T-helper 1 cell treated with Interleukin-12 subunit alpha and Interleukin-12 subunit beta and Interleukin-4 antibody, amounts not matched to agents 30 ng/mL and 1 ng/mL, for 36 hours (primary cell): ENCODE results near the gene CERS5. TPM values are rescaled to one million over a fixed set of nuclear protein-coding genes. Genes with fewer than 3 reads are reported as not detected.

Source experiments
- intact Hi-C: fragments of 100-400 bp; cut with micrococcal nuclease; formaldehyde crosslinking; loops from one replicate; pipeline ENCODE4 v1.15.1; 2024
- total RNA-seq: library from RNA; stranded (reverse); gene quantifications from 2 replicates; pipeline ENCODE4 v1.2.3, GENCODE V29; 2022

CERS5 gene, protein sequence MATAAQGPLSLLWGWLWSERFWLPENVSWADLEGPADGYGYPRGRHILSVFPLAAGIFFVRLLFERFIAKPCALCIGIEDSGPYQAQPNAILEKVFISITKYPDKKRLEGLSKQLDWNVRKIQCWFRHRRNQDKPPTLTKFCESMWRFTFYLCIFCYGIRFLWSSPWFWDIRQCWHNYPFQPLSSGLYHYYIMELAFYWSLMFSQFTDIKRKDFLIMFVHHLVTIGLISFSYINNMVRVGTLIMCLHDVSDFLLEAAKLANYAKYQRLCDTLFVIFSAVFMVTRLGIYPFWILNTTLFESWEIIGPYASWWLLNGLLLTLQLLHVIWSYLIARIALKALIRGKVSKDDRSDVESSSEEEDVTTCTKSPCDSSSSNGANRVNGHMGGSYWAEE
- total RNA-seq: 56.3 and 65.7 TPM in 2 replicates

DNA sequence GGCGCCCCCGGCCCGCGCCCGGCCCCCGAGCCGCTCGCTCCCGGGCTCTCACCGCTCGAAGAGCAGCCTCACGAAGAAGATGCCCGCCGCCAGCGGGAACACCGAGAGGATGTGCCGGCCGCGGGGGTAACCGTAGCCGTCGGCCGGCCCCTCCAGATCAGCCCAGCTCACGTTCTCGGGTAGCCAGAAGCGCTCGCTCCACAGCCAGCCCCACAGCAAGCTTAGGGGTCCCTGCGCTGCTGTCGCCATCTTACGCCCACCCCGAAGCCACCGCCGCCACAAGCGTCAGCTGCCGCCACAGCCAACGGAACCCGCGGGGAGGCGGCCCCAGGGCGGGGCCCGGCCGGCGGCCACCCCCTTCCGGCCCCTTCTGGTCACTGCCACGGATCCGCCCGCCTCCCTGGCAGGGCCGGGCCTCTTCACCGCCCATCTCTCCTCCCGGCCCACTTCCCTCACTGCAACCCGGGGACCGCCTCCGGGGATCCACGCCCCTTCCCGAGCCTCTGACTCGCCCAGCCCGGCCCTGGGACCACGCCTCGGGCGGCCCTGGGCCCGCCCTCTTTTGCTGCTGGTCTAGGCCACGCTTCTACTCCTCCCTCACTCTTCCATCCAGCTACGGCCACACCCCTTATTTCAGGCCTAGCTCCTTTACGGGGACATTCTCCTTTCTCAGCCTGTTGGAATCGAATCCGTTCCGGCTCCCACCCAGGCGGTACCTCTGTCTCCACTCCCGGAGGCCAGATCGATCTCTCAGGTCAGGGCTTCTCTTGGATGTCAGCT, at the start of gene CERS5:
CERS5 (minus strand) TSS at position 321 of the 780 bp plus-strand sequence; CDS start at position 249, 72 bp downstream.
- intact Hi-C loops: loop anchor here (1.0 to 5.0 kb wide), 12 partner anchors 8 to 980 kb away; partner anchors contain the start of genes COX14, LARP4, LIMA1 and RACGAP1

DNA sequence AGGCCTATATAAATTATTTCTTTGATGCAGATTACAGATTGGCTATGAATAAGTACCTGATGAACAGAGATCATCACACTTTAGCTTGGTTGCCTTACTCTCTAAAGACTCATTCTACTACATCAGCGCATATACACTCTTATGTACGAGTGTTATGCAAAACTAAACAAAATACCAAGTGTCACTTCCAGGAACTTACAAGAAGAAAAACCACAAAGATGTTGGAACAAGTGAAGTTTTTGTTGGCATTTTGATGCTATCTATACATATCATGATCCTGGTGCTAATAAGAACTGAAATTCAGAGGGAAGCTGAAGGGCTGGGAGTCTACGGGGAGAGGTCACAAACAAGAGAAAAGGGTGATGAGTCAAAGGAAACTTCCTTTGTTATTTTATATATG, 47.9 kb upstream of the CERS5 start:
- intact Hi-C loops: no loop called here

- intact Hi-C loops: loop anchor here (5.0 kb wide), 1 partner anchor 33 kb away; no protein-coding TSS in a partner anchor
These were observed 46.8 kb upstream of the CERS5 start for GRCh38 chr12:50214018-50214417.

DNA sequence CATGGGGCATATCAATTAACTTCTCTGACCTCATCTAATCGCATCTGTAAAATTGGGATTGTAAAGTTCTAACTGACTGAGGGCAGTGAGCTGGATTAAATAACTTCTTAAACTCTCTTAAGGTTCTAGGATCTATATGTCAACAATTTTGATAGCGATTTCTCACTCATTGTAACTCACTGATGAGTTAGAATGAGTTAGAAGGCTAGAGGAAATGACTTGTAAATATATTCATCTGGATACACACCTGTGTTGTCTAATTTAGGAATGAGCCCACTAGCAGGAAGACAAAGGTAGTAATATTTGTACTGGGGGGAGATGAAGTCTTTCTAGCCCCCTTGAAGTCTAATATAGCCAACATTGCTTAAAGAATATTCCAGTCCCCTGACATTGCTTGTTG, 46.3 kb upstream of the CERS5 start:
- intact Hi-C loops: loop anchor here (5.0 kb wide), 1 partner anchor 34 kb away; no protein-coding TSS in a partner anchor

- intact Hi-C loops: loop anchor here (1.0 to 5.0 kb wide), 2 partner anchors 10 to 35 kb away; no protein-coding TSS in a partner anchor
These were observed 44.9 kb upstream of the CERS5 start for GRCh38 chr12:50212071-50212467.

DNA sequence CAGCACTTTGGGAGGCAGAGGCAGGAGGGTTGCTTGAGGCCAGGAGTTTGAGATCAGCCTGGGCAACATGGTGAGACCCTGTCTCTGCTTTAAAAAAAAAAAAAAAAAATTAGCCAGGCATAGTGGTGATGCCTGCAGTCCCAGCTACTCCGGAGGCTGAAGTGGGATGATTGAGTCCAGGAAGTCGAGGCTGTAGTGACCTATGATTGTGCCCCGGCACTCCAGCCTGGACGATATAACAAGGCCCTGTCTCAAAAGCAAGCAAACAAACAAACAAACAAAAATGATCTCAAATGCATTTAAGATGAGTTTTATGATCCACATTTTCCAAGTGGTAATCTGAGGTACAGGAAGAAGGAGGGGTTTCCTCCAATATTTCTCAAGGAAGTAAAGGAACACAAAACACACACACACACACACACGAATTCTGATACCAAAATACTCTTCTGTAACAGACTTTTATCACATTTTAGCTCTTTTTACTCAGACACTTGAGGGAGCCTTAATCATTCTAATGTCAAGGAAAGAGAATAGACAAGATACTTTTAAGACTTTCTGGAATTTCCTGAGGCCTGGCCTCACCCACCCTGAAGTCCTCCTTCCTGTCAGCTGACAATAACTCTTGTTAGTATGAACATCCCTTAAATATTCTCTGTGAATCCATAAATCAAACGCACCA, 44.4 kb upstream of the CERS5 start:
- intact Hi-C loops: loop anchor here (1.0 to 5.0 kb wide), 2 partner anchors 11 to 36 kb away; no protein-coding TSS in a partner anchor

DNA sequence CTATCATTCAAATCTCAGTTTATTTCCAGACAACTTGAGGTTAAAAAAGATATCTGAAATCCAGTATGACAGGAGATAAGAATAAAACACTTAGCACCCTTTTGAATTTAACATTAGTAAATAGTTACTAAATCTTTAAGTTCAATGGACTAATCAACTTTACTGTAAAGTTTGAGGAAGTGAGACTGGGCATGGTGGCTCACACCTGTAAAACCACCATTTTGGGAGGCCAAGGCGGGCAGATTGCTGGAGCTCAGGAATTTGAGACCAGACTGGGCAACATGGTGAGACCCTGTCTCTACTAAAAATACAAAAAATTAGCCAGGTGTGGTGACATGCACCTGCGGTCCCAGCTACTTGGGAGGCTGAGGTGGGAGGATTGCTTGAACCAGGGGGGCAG, 40.3 kb upstream of the CERS5 start:
- intact Hi-C loops: no loop called here

GRCh38 chr12:50205648-50206047, 38.5 kb upstream of the CERS5 start:
- intact Hi-C loops: no loop called here

DNA sequence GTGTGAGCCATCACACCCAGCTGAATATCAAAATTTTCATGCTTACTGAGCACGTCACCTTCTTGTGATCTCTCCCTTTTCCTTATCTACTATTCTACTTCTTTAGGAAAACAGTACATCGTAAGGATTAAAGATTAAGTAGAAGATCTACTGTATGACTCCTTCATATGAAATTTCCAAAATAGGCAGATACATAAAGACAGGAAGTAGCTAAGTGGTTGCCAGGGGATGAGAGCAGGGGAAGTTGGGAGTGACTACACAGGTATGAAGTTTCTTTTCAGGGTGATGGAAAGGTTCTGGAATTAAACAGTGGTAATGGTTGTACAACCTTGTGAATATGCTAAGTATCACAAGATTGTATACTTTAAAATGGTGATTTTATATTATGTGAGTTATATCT, 36.5 kb upstream of the CERS5 start:
- intact Hi-C loops: no loop called here

- intact Hi-C loops: no loop called here
These were observed 34.9 kb upstream of the CERS5 start for GRCh38 chr12:50201987-50202521.

DNA sequence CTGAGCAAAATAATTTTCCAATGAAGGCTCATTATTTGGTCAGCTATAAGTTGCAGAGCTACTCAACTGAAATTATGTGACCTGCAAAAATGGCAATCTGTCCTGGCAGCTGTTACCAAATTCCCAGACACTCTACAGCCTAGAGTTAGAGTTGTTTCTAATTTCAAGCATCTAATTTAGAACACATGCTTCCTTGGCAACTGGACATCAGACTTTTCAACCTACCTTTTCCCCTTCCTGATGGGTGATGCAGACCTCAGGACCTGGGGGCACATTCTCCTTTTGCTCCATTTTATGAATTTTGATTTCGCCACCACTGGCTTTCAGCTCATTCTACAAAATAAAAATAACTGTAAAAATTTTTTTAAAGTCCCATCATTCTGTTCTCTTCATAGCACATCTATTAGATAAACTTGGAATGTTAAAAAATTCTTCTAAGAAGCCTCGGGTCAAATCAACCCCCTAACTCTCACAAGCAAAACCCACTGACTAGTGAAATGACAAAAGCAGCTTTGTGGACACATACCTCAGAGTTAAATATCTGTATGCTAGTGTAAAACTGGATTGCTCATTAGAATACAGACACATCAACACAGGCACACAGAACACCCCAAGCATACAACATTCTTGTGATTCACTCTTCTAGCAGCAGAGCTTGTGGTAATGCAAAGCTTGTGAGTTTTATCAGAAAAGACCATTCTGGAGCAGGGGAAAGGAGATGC, 33.5 kb upstream of the CERS5 start:
- intact Hi-C loops: no loop called here

GRCh38 chr12:50198829-50199228, 31.7 kb upstream of the CERS5 start:
- intact Hi-C loops: no loop called here

GRCh38 chr12:50197297-50197727, 30.1 kb upstream of the CERS5 start:
- intact Hi-C loops: no loop called here

GRCh38 chr12:50196537-50196936, 29.4 kb upstream of the CERS5 start:
- intact Hi-C loops: no loop called here

DNA sequence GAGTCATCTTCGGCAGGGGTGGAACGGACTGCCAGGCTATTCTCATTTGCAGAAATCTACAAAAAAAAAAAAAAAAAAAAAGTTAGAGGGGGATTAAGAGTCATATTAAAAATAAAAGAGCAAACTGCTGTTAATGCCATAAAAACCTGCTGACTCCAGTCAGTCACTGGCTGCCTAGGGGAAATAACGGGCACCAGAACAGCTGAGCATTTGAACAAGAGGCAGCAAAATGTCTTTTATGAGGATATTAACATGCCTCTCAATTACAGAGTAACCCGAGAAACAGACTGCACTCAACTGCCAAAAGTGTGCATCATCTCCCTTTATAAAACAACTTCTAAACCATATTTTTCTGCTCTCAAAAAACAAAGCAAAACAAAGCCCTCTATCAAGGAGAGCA, 28.7 kb upstream of the CERS5 start:
- intact Hi-C loops: no loop called here

GRCh38 chr12:50192908-50193307, 25.7 kb upstream of the CERS5 start:
- intact Hi-C loops: no loop called here

DNA sequence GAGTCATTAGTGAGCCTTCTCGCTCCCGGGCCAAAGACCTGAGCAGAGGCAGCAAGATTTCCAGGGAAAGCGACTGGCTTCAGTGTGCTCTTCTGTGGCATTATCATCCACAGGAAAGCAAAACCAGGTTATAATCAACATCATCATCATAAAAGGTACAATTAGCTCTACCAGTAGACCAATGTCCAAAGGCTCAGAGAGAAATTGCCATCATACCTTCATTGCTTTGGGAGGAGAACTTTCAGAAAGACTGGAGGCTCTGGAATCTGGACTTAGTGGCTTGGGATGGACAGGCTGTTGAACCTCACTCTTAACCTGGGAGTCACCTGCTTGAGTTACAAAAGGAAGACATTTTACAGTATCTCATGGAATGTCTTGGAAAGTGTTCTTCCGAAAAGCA, 25.1 kb upstream of the CERS5 start:
- intact Hi-C loops: no loop called here

DNA sequence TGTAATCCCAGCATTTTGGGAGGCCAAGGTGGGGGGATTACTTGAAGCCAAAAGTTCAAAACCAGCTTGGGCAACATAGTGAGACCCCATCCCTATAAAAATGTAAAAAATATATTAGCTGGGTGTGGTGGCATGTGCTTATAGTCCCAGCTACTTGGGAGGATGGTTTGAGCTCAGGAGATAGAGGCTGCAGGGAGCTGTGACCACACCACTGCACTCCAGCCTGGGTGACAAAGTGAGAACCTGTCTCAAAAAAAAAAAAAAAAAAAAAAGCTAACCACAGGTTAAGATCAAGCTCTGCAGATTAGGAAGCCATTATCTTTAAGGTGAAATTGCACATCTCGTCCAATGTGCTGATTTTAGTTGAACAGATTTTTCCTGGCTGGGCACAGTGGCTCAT, 23.7 kb upstream of the CERS5 start:
- intact Hi-C loops: no loop called here

DNA sequence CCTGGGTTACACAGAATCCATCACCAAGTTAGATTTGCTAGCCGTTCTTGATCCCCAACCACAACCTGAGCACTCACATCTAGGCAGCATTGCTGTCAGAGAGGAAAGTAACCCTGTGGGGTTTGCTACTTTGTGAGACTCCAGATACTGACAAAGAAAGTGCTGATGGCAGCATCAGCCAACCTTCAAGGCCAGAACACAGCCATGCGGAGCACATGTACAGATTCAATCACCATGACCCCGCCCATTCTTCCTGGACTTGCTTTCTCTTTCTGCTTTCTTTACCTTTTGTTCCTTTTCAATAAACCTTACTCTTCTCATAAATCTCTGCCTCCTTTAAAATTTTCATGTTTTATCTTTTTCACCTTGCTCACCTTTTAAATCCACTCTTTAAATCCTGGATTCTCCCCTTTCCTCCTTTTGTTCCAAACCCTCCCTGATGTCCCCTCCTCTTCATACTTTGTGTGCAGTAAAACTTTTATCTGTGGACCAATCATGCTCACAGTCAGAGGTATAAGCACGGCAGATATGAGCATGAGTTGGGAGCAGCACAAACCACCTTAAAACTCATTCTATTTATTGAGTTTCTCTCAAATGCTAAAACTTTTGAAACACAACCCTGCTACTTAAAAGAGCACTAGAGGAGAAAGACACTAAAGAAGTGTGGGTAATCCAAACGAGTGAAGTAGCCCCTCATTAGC, 21.9 kb upstream of the CERS5 start:
- intact Hi-C loops: loop anchor here (1.0 kb wide), 2 partner anchors 22 to 33 kb away; partner anchors contain the start of gene CERS5

DNA sequence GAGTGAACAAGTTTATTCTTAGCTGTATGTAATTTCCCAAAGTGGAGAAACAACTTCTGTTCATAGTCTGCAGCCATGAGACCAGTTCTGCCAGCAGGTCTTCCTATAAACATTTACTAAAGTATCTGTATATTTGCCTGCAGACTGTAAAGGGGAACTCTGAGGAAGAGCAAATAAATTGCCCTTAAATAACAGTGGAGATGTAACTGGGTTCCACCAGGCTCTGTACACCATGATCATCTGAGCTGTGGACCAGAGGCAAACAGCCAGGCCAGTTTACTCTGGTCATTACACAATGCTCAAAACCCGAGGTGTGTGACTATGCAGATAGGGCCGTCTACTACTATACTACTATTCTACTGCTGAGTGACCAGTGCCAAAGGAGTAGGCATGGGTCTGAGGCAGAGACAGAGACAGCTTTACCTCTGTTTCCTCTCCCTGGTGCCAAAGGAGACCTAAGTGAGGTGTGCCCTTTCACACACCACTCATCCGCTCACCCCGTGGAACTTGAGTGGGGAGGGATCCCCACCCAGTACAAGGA, 21.1 kb upstream of the CERS5 start:
- intact Hi-C loops: no loop called here
